ENCODE data around the gene ARL6IP5. TPM values are rescaled to one million over a fixed set of nuclear protein-coding genes. Genes with fewer than 3 reads are reported as not detected.

ARL6IP5 gene
- total RNA-seq, 1 donor from 2014 or later, result 167 TPM

- no peak for DNase-seq (ENCODE audit: low spot score)
- intact Hi-C loops (cut with DNase I), result loop anchor here (5.0 kb wide), 1 partner anchor 71 kb away; the partner anchor contains the start of gene EOGT
Observed at GRCh38 chr3:69082805-69083204, 1.9 kb upstream of the ARL6IP5 start.

DNA sequence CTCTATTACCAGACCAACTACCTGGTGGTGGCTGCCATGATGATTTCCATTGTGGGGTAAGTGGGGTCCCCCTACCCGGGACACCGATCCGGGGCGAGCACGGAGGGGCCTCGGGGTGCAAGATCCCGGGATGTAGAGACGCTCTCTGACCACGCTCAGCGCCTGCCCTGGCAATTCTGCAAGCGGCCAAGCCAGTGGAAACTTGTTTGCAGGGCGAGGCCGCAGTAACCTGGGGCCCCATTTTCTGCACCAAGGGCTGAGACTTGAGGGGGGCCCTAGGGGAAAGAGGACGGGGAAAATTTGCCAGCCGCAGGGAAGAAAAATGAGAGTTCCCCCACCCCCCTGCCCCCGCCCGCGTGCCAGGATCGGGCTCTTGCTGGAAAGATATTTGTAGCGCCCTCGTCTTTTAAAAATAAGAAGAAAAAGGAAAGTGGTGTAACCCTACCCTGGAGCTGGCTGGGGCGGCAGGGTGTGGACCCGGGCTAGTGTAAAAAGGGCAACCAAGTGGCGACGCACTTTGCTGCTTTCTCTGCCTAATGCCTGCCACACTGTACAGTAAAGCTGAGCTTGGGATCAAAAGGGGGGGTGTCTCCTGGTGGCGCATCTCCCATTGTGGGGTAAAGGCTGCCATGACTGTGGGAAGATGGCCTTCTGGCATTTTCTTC is 563 bp downstream of the ARL6IP5 start:
- intact Hi-C loops (cut with DNase I), result no loop called here
- DNase-seq (ENCODE audit: low spot score), result no peak

GRCh38 chr3:69085833-69086722 is 1.3 kb downstream of the ARL6IP5 start:
- peak; percentile 92 for DNase-seq (ENCODE audit: low spot score)
- intact Hi-C loops (cut with DNase I), result loop anchor here (1.0 kb wide), 1 partner anchor 30 kb away; no protein-coding TSS in a partner anchor

DNA sequence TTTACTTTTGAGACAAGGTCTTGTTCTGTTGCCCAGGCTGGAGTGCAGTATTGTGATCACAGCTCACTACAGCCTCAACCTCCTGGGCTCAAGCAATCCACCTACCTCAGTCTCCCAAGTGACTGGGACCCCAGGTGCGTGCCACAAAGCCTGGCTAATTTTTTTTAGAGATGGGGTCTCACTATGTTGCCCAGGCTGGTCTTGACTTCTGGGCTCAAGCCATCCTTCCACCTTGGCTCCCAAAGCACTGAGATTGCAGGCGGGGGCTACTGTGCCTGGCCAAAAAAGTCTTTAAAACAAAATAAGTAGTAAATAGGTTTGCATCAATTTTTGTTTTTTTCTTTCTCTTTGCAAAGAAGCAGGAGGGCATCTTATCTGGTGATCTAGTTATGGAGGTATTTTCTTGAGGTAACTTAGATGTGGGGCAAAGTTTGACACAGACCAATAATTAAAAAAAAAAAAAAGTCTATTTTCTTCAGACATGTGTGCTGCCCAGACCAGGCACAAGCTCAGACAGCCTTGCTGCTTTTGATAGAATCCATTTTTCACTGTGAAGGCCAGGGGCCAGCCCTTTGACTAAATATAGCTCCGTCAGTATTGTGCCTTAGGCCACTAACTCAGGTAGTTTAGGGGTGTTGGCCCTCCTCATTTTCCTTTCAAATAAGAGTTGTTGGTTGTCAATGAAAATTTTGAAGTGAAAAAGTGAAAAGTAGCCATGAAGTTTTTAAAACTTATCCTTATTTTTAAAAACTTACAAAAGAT is 2.5 kb downstream of the ARL6IP5 start:
- intact Hi-C loops (cut with DNase I), result no loop called here

GRCh38 chr3:69088063-69088462 is 3.3 kb downstream of the ARL6IP5 start:
- no peak for DNase-seq (ENCODE audit: low spot score)
- intact Hi-C loops (cut with DNase I), result no loop called here

More for the DNA sequence above, 2.5 kb downstream of the ARL6IP5 start:
- no peak for DNase-seq (ENCODE audit: low spot score)

DNA sequence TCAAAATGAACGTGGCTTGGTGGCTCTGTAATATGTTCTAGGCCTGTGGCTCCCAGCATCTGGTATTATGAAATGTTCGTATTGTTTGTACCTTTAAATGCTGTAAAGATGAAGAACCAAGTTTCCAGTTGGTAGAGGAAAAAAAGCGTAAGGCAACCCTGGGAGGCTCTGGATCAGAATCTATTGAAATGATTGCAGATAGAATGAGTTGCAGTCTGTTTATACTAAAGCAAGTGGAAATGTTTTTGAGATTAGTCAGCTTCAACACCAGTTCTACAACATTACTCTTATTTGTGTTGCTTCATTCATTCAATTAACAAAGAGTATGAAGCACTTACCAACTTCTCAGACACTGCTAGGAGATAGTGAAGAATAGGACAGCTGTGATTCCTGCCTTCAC is 5.3 kb downstream of the ARL6IP5 start:
- intact Hi-C loops (cut with DNase I), result no loop called here
- no peak for DNase-seq (ENCODE audit: low spot score)

DNA sequence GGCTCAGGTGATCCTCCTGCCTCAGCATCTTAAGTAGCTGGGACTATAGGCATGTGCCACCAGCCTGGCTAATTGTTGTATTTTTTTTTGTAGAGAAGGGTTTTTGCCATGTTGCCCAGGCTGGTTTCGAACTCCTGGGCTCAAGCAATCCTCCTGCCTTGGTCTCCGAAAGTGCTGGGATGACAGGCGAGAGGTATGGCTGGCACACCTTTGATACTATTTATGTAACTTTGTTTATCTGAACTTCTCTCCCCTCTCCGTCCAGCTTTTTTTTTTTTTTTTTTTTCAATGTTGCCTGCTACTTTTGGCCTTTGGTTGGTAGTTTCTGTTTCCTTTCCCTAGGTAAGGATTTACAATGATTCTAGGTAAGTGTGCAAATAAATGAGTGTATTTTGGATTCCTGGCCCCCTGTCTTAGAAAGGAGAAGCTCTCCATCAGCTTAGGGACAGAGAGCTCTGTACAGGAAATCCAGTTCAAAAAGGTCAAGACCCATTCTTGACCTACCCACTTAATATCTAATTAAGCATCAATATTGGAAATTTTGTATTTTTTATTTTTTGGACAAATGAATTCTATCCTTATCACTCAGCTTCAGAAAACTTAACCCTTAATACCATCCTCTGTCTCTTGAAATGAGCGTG is 6.8 kb downstream of the ARL6IP5 start:
- no peak for DNase-seq (ENCODE audit: low spot score)
- intact Hi-C loops (cut with DNase I), result no loop called here

- intact Hi-C loops (cut with DNase I), result no loop called here
- DNase-seq (ENCODE audit: low spot score), result no peak
Observed at GRCh38 chr3:69092030-69092516, 7.3 kb downstream of the ARL6IP5 start.

- intact Hi-C loops (cut with DNase I), result no loop called here
- DNase-seq (ENCODE audit: low spot score), result no peak
Observed at GRCh38 chr3:69094467-69095205, 9.9 kb downstream of the ARL6IP5 start.

DNA sequence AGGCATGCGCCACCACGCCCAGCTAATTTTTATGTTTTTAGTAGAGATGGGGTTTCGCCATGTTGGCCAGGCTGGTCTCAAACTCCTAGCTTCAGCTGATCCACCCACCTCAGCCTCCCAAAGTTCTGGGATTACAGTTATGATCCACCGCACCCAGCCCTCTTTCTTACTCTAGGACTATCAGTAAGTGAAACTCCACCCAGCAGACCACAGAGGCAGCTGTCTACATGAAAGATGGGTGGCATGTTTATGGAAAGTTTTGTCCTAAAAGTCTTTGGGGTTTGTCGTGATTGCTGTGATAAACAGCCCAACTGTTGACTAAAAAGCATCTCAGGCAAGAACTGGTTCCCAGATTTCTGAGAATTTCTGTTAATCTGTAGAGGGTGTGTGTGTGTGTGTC is 10.9 kb downstream of the ARL6IP5 start:
- intact Hi-C loops (cut with DNase I), result no loop called here
- DNase-seq (ENCODE audit: low spot score), result no peak

- no peak for DNase-seq (ENCODE audit: low spot score)
- intact Hi-C loops (cut with DNase I), result no loop called here
Observed at GRCh38 chr3:69096299-69096698, 11.6 kb downstream of the ARL6IP5 start.

DNA sequence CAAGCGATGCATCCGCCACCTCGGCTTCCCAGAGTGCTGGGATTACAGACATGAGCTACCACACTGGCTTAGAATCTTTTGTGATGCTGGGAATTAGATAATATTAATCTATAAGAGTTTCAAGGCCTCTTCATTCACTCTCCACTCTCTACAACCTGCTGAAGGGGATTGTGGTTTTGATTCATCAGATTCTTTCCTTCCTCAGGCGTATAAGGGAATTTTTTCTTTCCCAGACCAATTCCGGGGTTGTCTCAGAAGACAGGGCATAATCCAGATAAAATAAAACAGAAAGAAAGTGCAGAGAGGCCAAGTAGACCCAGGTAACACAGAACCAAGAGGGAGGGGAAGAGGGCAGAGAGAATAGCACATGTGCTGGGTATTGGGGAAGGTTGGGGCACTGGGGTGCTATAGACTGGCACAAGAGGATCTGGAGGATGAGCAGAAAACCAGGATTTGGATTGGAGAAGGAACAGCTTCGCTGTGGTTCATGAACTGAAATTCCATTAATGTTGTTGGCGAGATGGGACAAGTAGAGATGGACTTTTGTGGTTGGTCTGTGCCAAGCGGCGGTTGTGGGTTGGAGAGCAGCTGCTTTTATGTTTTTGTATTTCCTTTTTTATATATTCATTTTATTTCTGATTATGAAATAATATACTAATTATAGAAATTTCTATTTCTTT is 12.8 kb downstream of the ARL6IP5 start:
- no peak for DNase-seq (ENCODE audit: low spot score)
- intact Hi-C loops (cut with DNase I), result no loop called here

- DNase-seq (ENCODE audit: low spot score), result no peak
- intact Hi-C loops (cut with DNase I), result no loop called here
Observed at GRCh38 chr3:69099576-69099975, 14.8 kb downstream of the ARL6IP5 start.

- no peak for DNase-seq (ENCODE audit: low spot score)
- intact Hi-C loops (cut with DNase I), result no loop called here
Observed at GRCh38 chr3:69102384-69102783, 17.6 kb downstream of the ARL6IP5 start.

DNA sequence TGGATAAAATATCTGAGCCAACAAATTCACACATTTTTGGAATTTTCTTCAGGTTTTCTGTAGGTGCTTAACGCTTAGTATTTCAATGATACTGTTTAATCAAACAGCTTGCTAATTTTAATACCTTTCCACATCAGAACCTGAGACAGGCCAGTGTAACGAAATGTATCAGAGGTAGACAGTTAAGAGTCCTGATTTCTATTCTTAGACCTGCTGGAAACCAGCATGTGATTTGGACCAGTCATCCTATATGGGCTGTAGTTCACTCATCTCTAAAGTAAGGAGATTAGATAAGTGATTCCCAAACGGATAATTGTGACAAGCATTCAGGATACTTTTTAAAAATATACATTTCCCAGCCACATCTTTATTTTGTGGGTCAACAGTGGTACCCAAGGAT is 18.4 kb downstream of the ARL6IP5 start:
- intact Hi-C loops (cut with DNase I), result no loop called here

DNA sequence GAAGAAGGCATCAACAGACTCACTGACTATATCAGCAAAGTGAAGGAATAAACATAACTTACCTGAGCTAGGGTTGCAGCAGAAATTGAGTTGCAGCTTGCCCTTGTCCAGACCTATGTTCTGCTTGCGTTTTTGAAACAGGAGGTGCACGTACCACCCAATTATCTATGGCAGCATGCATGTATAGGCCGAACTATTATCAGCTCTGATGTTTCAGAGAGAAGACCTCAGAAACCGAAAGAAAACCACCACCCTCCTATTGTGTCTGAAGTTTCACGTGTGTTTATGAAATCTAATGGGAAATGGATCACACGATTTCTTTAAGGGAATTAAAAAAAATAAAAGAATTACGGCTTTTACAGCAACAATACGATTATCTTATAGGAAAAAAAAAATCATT is 19.8 kb downstream of the ARL6IP5 start:
- intact Hi-C loops (cut with DNase I), result no loop called here
- no peak for DNase-seq (ENCODE audit: low spot score)

More for the DNA sequence above, 18.4 kb downstream of the ARL6IP5 start:
- no peak for DNase-seq (ENCODE audit: low spot score)

DNA sequence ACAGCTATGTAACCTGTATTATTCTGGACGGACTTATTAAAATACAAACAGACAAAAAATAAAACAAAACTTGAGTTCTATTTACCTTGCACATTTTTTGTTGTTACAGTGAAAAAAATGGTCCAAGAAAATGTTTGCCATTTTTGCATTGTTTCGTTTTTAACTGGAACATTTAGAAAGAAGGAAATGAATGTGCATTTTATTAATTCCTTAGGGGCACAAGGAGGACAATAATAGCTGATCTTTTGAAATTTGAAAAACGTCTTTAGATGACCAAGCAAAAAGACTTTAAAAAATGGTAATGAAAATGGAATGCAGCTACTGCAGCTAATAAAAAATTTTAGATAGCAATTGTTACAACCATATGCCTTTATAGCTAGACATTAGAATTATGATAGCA is 20.6 kb downstream of the ARL6IP5 start:
- DNase-seq (ENCODE audit: low spot score), result no peak
- intact Hi-C loops (cut with DNase I), result no loop called here

- no peak for DNase-seq (ENCODE audit: low spot score)
- intact Hi-C loops (cut with DNase I), result no loop called here
Observed at GRCh38 chr3:69107841-69108240, 23.1 kb downstream of the ARL6IP5 start.

Data from cardiac septum (tissue), 1 donor.